GM21390 (cell line): ENCODE measurements around the gene TTC39C.
"Not testable (repeated sequence)": the region's sequence is repeated elsewhere in the genome, so short reads cannot be mapped to it uniquely, and the experiment has no call there.

ENCODE experiments used
- ATAC-seq: cut with Tn5 transposase; IDR thresholded peaks from one replicate; pipeline ENCODE4 v1.9.1; 2021; ENCODE audit not compliant: unreplicated experiment

TTC39C gene

DNA sequence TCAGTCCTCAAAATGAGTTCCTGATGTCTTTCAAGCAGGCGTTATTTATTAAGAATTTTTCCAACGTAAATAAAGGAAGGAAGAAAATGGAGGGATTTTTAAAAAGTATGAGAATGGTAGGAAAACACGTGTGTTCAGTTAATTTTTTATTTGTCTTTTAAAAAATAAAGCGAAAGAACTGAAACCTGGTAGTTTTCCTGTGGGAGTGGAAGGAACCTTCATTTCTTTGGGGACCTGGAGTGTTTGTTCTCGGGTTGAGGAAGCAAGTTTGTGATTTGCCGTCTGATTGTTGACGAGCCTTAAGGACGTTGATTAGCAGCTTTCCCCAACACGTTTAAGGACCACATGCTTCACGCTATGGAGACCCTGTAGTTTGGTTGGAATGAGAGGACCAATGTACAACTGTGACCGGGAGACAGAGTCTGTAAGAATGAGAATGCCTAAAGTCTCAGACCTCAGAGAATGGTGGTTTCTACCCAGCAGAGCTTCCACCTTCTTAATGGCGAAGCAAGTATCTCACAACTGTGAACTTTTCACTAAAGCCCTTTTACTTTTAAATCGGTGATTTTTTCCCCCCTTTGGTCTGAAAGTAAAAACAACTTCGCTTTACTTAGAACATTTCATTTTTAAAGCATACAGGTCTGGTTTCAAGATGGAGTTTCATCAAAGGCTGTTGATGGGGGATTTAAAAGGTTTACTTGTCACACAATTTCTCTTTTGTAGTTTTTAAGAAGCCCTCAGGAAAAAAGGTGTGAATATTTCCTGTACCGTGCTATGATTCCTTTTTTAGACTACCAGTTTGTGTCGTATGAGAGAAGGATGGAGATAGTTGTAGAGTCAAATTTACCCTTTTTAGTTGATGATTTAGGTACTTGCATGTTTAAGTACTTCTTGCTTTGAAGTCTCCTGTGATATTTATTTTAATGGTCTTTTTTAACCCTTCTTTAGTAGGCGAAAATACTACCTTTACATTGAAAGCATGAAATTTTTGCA, 1.4 kb downstream of the TTC39C start:
- ATAC-seq = no peak

GRCh38 chr18:24016643-24017042, 2.1 kb downstream of the TTC39C start:
- ATAC-seq = no peak

GRCh38 chr18:24018299-24018886, 3.8 kb downstream of the TTC39C start:
- ATAC-seq = no peak

DNA sequence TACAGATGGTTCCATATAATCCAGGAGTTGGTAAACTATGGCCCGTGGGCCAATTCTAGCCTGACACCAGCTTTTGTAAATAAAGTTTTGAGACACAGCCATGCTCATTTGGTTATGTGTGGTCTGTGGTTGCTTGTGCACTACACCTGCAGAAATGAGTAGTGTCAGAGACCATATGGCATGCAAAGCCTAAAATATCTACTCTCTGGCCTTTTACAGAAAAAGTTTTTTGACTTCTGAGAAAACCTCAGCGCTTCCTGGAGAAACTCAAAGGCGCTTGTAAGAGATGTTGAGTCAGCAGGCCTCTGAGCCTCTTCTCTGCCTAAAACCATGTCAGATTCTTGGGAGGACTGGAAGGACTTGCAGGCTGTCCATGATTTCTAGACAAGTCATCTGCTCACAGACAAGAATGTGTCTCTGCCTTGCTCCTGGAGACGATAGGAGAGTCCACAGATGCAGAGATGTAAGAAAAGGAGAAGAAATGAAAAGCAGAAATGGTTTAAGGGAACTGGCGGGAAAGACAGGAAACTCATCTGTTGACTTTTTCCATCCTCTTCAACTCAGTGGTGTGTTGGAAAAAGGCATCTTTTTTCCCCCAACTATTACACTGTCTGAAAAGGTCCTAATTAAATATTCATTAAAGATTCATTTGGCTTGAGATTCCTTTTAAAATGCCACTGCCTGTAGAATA, 5.2 kb downstream of the TTC39C start:
- peak; percentile 77 for ATAC-seq

- no peak for ATAC-seq
Observed at GRCh38 chr18:24021505-24021904, 7.0 kb downstream of the TTC39C start.

- ATAC-seq = no peak
Observed at GRCh38 chr18:24022161-24022560, 7.6 kb downstream of the TTC39C start.

DNA sequence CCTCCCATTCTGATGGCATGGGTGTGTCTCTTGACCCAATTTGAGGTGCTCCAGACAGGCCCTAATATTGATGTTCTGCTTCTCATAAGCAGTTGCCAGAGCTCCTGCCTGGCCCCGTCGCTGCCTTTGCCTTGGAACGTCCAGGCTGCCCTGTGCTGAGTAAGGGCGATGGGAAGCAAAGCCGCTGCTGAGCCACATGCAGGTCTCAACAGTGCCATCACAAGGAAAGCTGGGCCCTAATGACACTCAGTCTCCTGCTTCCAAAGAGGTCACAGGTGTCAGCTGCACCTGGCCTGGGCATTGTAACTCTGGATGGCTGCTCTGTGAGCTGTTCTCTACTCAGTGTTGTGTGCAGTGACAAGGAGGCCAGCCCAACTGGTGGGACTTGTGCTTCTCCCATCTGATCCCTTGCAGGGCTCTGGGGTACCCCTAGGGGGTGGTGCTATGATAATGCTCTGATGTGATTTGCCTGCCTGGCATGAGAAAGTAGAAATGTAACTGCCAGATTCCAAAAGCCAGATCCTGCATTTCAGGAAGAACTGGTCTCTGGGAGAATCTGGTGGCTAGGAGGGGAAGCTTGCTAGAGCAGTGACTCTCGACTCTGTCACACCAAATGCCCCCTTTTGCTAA, 8.7 kb downstream of the TTC39C start:
- ATAC-seq = no peak

DNA sequence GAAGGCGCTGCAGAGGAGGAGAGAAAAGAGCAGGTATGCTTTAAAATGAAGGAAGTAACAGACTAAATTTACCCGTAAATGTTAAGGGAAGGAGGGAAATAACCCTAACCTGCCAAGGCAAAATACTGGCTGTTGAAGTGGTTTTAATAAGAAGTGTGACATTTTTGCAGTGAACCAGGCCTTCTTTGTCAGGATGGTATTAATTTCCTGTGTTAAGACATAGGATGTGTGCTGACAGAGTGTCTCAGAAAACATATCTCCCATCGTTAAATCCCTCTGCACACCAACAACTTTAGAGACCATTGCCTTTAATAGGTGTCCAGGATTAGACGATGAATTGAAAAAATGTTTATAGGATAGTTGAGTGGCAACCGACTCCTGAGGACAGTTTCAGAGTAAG, 9.9 kb downstream of the TTC39C start:
- no peak for ATAC-seq

DNA sequence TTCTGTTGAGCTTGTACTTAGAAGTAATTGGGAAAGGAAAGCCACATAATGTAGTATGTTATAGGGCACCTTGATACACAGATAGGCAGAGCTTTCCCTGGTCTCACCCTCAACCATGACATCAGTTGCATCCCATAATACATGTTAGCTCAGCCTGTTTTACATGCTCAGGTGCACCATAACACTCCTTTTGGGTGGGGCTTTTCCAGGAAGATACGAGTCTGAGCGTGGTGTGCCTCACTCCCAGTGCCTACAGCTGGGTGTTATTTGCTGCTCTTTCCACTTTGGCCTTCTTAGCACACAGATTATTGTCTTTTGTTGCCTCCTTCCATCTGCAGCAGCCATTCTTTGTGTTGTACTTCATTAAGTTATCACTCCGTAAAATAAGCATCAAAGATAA, 11.9 kb downstream of the TTC39C start:
- no peak for ATAC-seq

GRCh38 chr18:24027156-24027827, 12.7 kb downstream of the TTC39C start:
- ATAC-seq = no peak

DNA sequence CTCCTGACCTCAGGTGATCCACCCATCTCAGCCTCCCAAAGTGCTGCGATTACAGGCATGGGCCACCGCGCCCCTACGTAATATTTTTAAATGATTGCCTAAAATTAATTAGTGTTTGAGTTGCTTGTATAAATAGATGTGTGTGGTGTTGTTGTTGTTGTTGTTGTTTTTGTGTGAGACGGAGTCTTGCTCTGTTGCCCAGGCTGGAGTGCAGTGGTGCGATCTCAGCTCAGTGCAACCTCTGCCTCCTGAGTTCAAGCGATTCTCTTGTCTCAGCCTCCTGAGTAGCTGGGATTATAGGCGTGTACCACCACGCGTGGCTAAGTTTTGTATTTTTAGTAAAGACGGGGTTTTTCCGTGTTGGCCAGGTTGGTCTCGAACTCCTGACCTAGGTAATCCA, 14.4 kb downstream of the TTC39C start:
- ATAC-seq = not testable (repeated sequence)

GRCh38 chr18:24031318-24031717, 16.8 kb downstream of the TTC39C start:
- no peak for ATAC-seq

DNA sequence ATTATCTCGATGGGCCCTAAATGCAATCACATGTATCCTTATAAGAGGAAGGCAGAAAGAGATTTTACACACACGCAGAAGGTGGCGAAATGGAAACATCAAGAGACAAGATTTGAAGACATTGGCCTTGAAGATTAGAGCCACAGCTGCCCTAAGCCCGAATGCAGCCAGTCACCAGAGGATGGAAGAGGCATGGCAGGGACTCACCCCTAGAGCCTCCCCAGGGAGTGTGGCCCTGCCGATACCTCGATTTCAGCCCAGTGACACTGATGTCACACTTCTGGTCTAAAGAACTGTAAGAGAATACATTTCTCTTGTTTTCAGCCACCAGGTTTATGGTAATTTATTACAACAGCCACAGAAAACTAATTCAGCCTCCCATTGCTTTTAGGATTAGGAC, 17.4 kb downstream of the TTC39C start:
- peak; percentile 83 for ATAC-seq

DNA sequence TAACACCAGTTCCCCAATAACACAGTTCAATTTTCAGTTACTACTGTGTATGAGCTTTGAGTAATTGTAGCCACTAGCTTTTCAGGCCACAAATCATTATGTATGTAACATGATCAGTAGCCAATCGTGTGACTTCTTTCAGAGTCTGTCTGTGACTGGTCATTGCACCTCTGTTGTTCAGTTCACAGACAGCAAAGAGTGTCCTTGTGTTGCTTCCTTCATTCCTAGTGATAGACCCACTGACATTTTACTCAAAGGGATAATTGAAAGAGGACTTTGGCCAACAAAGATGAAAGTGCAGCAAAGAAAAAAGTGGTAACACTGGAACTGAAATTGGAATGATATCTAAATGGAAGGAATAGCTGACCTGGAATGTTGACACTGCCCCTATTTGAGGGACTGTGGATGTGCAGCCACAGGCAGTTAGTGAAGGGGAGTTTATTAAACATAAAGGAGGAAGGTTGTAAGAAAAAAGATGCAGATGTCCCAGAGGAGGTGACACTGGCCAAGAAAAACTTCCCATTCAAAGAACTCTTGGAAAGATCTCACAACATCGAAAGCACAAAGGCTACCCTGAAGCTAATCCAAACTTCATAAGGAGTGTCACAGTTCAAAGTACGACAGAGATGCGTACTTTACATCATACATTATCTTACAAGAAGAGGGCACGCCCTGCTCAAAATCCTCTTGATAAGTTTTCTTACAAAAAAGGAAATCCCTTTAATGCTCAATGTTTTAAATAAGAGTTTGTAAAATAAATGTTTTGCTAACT, 19.3 kb downstream of the TTC39C start:
- no peak for ATAC-seq

DNA sequence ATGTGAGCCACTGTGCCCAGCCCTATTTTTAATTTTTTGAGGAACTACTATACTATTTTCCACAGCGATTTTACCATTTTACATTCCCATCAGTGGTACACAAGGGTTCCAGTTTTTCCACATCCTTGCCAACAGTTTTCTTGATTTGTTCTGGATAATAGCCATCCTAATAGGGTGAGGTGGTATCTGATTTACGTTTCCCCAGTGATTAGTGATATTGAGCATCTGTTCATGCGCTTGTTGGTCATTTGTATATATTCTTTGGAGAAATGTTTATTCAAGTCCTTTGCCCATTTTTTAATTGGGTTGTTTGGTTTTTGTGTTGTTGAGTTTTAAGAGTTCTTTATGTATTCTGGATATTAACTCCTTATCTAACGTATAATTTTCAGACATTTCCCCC, 20.8 kb downstream of the TTC39C start:
- no peak for ATAC-seq

- no peak for ATAC-seq
Observed at GRCh38 chr18:24039671-24040070, 25.1 kb downstream of the TTC39C start.

DNA sequence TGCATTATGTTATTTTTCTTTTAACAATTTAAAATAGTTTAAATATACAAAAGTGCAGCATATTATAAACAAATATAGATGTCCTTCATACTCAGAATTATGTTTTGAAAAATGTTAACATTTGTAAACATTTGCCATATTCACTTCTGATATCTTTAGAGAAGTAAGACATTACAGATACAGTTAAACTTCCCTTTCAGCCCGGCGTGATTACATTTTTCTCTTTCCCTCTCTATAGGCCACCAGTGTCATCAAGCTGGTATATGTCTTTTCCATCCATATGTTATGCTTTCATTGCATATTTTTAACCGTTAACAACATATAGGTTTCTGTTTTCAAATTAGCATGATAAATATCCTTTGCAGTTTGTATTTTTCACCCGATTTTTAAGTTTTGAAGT, 27.1 kb downstream of the TTC39C start:
- ATAC-seq = no peak

- ATAC-seq = no peak
Observed at GRCh38 chr18:24043403-24043802, 28.8 kb downstream of the TTC39C start.

- ATAC-seq = no peak
Observed at GRCh38 chr18:24048261-24048660, 33.7 kb downstream of the TTC39C start.

DNA sequence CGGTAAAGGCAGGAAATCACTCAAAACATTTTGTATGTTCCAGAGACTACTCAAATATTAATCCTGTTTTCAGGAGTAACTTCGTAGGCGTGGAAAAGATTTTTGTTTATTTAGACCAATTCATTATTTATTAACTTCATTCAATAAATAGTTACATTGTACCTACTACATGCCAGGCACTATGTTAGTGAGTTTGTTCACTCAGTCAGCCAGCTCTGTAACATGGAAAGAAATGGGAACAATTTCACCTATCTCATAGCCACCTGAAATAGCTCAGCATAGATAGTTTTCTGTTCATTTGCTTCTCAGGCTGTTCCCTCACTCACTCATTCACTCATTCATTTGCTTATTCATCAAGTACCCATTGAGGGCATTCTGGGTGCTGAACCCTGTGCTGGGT, 34.6 kb downstream of the TTC39C start:
- ATAC-seq = no peak
